GM12878 (cell line): ENCODE data around the gene PREP. TPM values are rescaled to one million over a fixed set of nuclear protein-coding genes. Genes with fewer than 3 reads are reported as not detected.

Experiments used
- ATAC-seq: fragments of 200-7000 bp; cut with Tn5 transposase; 3 replicates; pipeline ENCODE4 v1.9.1; 2020; ENCODE audit warnings: mild to moderate bottlenecking, moderate library complexity
- BruUV-seq: library from RNA; stranded (reverse); fragments of 400-500 nt; replicated peaks from 2 replicates; lab custom pipeline; 2021; lab: Mats Ljungman, UMichigan
- CTCF ChIA-PET: fragments of 300-600 bp; sonication (Branson Sonifier 250); formaldehyde crosslinking; extraction: SDS; loops from one replicate; lab custom pipeline; 2021; ENCODE audit warnings: inconsistent platforms; lab: Yijun Ruan, JAX
- POLR2A ChIA-PET: fragments of 350-600 bp; formaldehyde crosslinking; extraction: SDS; loops from one replicate; lab custom pipeline; 2021; ENCODE audit warnings: inconsistent platforms; lab: Charles Lee
- RAD21 ChIA-PET: fragments of 300-600 bp; sonication (Branson Sonifier 250); formaldehyde crosslinking; loops from one replicate; lab custom pipeline; 2023; ENCODE audit warnings: antibody characterized with exemption; ENCODE audit not compliant: unreplicated experiment; lab: Charles Lee
- SMC1A ChIA-PET: fragments of 300-600 bp; sonication (Branson Sonifier 250); formaldehyde crosslinking; loops from one replicate; lab custom pipeline; 2023; ENCODE audit not compliant: unreplicated experiment, uncharacterized antibody; lab: Charles Lee
- DNase-seq: peaks from one replicate; pipeline ENCODE4 v3.0.0-alpha.2; 2011; ENCODE audit warnings: low read depth, low spot score
- FAIRE-seq: peaks from 3 replicates; lab custom pipeline; 2011; peaks lifted over from hg19 to GRCh38; lab: Jason Lieb, UNC
- H2AFZ ChIP-seq: 2 replicates; pipeline ENCODE4 v1.6.0; 2011; ENCODE audit warnings: low read depth, low read length, control low read depth; ENCODE audit not compliant: control insufficient read depth
- H3K27ac ChIP-seq: 2 replicates; pipeline ENCODE4 v1.5.1; 2011; ENCODE audit warnings: control low read depth; ENCODE audit not compliant: control insufficient read depth, insufficient read depth
- H3K27me3 ChIP-seq, 2 experiments: replicated peaks in 1 of 2; 2 replicates each; pipeline versions ENCODE4 v1.6.0 to v1.6.1; 2011; ENCODE audit warnings: low read length in 1 of 2; ENCODE audit not compliant: control insufficient read depth in 2 of 2, insufficient read depth in 2 of 2
- H3K36me3 ChIP-seq, 2 experiments: 2 replicates each; pipeline ENCODE4 v1.5.1; 2011; ENCODE audit warnings: low read length in 1 of 2; ENCODE audit not compliant: control insufficient read depth in 2 of 2, insufficient read depth in 2 of 2
- H3K4me1 ChIP-seq: 2 replicates; pipeline ENCODE4 v1.6.1; 2011; ENCODE audit warnings: mild to moderate bottlenecking, low read length, moderate library complexity, mixed read lengths; ENCODE audit not compliant: control insufficient read depth, insufficient read depth
- H3K4me2 ChIP-seq: 2 replicates; pipeline ENCODE4 v1.6.0; 2011; ENCODE audit warnings: control low read depth; ENCODE audit not compliant: control insufficient read depth, insufficient read depth
- H3K4me3 ChIP-seq: fragments of 200-600 bp; sonication (generic); 2 replicates; pipeline ENCODE4 v1.5.1; 2016
- H3K79me2 ChIP-seq: 2 replicates; pipeline ENCODE4 v1.6.0; 2011; ENCODE audit warnings: low read length; ENCODE audit not compliant: control insufficient read depth, insufficient read depth
- H3K9ac ChIP-seq: 2 replicates; pipeline ENCODE4 v1.8.0; 2011; ENCODE audit warnings: low read length, control low read depth, mixed read lengths; ENCODE audit not compliant: control insufficient read depth, insufficient read depth
- H3K9me3 ChIP-seq: replicated peaks from 3 replicates; pipeline ENCODE4 v1.5.1; 2011; ENCODE audit warnings: mild to moderate bottlenecking, low read length; ENCODE audit not compliant: control insufficient read depth, insufficient read depth
- H4K20me1 ChIP-seq: 2 replicates; pipeline ENCODE4 v1.6.0; 2011; ENCODE audit not compliant: control insufficient read depth, insufficient read depth
- ATF7 ChIP-seq: fragments of 450-650 bp; IDR thresholded peaks from 2 replicates; pipeline ENCODE4 v1.6.1; 2016; ENCODE audit warnings: low read depth, mild to moderate bottlenecking
- CBFB ChIP-seq: IDR thresholded peaks from 2 replicates; pipeline ENCODE4 v1.6.1; 2016; ENCODE audit warnings: antibody characterized with exemption, low read depth
- CTCF ChIP-seq, 3 experiments: IDR thresholded peaks in 2 of 3; conservative IDR thresholded peaks in 1 of 3; 2 replicates each; pipeline ENCODE4 v1.5.1; 2011; ENCODE audit warnings: low read depth in 3 of 3, low read length in 3 of 3, mild to moderate bottlenecking in 3 of 3, control low read depth in 2 of 3, moderate library complexity in 2 of 3, inconsistent platforms in 1 of 3, mixed read lengths in 1 of 3; ENCODE audit not compliant: control insufficient read depth in 2 of 3, insufficient read depth in 1 of 3; ENCODE audit errors: extremely low read depth in 1 of 3
- HDAC6 ChIP-seq: fragments of 200-600 bp; sonication (generic); IDR thresholded peaks from one replicate; pipeline ENCODE4 v1.8.0; 2017; ENCODE audit warnings: antibody characterized with exemption; ENCODE audit not compliant: unreplicated experiment
- MAX ChIP-seq: IDR thresholded peaks from 2 replicates; pipeline ENCODE4 v1.6.1; 2012; ENCODE audit warnings: low read depth, low read length, improper control_type of control experiment
- MEF2B ChIP-seq: fragments of 450-650 bp; IDR thresholded peaks from 2 replicates; pipeline ENCODE4 v1.6.1; 2018; ENCODE audit warnings: mild to moderate bottlenecking, moderate library complexity; ENCODE audit not compliant: partially characterized antibody, poor library complexity, severe bottlenecking
- POLR2AphosphoS5 ChIP-seq: IDR thresholded peaks from 2 replicates; pipeline ENCODE4 v1.6.1; 2011; ENCODE audit warnings: mild to moderate bottlenecking, low read length, inconsistent platforms
- TCF3 ChIP-seq: IDR thresholded peaks from 2 replicates; pipeline ENCODE4 v1.6.1; 2012; ENCODE audit warnings: low read depth, mild to moderate bottlenecking, low read length, borderline replicate concordance; ENCODE audit not compliant: insufficient read depth
- ZNF24 ChIP-seq: fragments of 450-650 bp; IDR thresholded peaks from 2 replicates; pipeline ENCODE4 v1.6.1; 2017; ENCODE audit warnings: antibody characterized with exemption, mild to moderate bottlenecking
- WGBS: methylation state at CpG from one replicate; pipeline ENCODE4 v1.1.6; 2016; ENCODE audit warnings: low lambda C conversion rate; ENCODE audit not compliant: insufficient replicate concordance, insufficient coverage; ENCODE audit errors: missing lambda C conversion rate; 5-methylcytosine and 5-hydroxymethylcytosine counted together
- in situ Hi-C: fragments of 300-500 bp; cut with MboI; formaldehyde crosslinking; loops from 9 replicates; pipeline ENCODE4 v1.14.3; 2018; ENCODE audit warnings: mixed read lengths
- intact Hi-C: fragments of 100-400 bp; cut with micrococcal nuclease; formaldehyde crosslinking; loops from one replicate; pipeline ENCODE4 v1.14.2; 2022; ENCODE audit not compliant: unreplicated experiment
- polyA plus RNA-seq, 11 experiments: library from polyadenylated mRNA; depleted of rRNA in 4 of 11; unstranded in 6 of 11; stranded (reverse) in 5 of 11; fragments of >200 nt; fragmentation: Nextera tagmentation in 4 of 11; fragmentation: Illumina TruSeq in 1 of 11; extraction: Ambion mirVana in 4 of 11; extraction: Trizol in 1 of 11; gene quantifications; 1 replicate in 1 of 11; 2 replicates in 10 of 11; pipeline versions ENCODE4 v1.2.1 to v1.2.3, GENCODE V29; 2011 to 2016; ENCODE audit warnings: inconsistent platforms in 2 of 11, missing spikeins in 2 of 11, low read depth in 1 of 11
- total RNA-seq, 4 experiments: library from RNA; depleted of rRNA in 3 of 4; stranded (reverse); fragments of >200 nt in 3 of 4; fragmentation: Illumina TruSeq in 1 of 4; extraction: Trizol in 1 of 4; gene quantifications; 2 replicates each; pipeline versions ENCODE4 v1.2.1 to v1.2.3, GENCODE V29; 2013 to 2021
- TF ChIP-seq, protein P1 (sequence below): fragments of 450-650 bp; IDR thresholded peaks from 2 replicates; pipeline ENCODE4 v1.6.1; 2016; ENCODE audit warnings: mild to moderate bottlenecking
- TF ChIP-seq, protein P2 (sequence below): IDR thresholded peaks from 2 replicates; pipeline ENCODE4 v1.6.1; 2011; ENCODE audit warnings: borderline replicate concordance, low read depth, mild to moderate bottlenecking, moderate library complexity, mixed read lengths, low read length; ENCODE audit not compliant: insufficient read depth; ENCODE audit errors: extremely low read length

PREP gene
- total and polyA plus RNA-seq, 10 of the 15 experiments (the other 5 are each of a cell fraction or from before 2014, with no cell fraction given): 6.5 to 33.6 (median 18.1) TPM

DNA sequence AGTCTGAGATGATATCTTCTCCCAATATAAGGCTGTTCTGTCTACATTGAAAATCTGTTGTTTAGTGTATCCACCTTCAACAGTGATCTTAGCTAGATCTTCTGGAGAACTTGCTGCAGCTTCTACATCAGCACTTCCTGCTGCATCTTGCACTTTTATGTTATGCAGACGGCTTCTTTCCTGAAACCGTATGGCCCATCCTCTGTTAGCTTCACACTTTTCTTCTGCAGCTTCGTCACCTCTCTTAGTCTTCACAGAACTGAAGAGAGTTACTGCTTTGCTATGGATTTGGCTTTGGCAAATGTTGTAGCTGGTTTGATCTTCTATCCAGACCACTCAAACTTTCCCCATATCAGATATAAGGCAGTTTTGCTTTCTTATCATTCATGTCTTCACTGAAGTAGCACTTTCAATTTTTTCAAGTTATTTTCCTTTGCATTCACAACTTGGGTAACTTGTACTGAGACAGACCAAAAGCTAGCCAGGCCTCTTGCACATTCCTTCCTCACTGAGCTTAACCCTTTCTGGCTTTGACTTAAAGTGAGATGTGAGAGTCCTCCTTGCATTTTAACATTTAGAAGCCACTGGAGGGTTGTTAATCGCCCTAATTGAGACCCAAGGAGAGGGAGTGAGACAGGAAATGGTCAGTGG, 110.1 kb downstream of the PREP start:
- in situ Hi-C loops: no loop called here
- H3K27me3 ChIP-seq: no peaks in the 10 kb centered on the region
- CTCF ChIA-PET: interaction anchor here (0.7 to 1.4 kb wide), 2 partner anchors 8 to 9 kb away, joined by 3 read pairs; no protein-coding TSS in a partner anchor
- POLR2A ChIA-PET: interaction anchor here (0.7 kb wide), 1 partner anchor 899 kb away, joined by 3 read pairs; no protein-coding TSS in a partner anchor
- H2AFZ ChIP-seq: no peak overlapping the region
- H3K4me1 ChIP-seq: no peaks in the 10 kb centered on the region
- BruUV-seq: no TSS peak
- no peaks in the 10 kb centered on the region for H3K9me3 ChIP-seq
- H3K36me3 ChIP-seq: no peaks in the 10 kb centered on the region; a peak in 1 of 4 replicates
- SMC1A ChIA-PET: interaction anchor here (0.7 to 1.3 kb wide), 2 partner anchors 9 to 21 kb away, joined by 3 read pairs; no protein-coding TSS in a partner anchor
- ATAC-seq (no peak), FAIRE-seq (no peak), DNase-seq (no peak)
- no peak overlapping the region for H3K9ac ChIP-seq
- RAD21 ChIA-PET: no interaction called here
- intact Hi-C loops: no loop called here
- H3K4me3 ChIP-seq: no peak overlapping the region
- TF ChIP-seq POLR2AphosphoS5 (no peak), HDAC6 (no peak), ATF7 (no peak), MAX (no peak), CTCF (IDR thresholded peaks at IDR 0.05 in 2 of 3, conservative IDR thresholded peaks at IDR 0.05 in 1 of 3; ENCODE audit: control insufficient read depth in 2 of 3, extremely low read depth in 1 of 3, insufficient read depth in 1 of 3, low read depth in 3 of 3, low read length in 3 of 3) (no peak), MEF2B (no peak), TCF3 (no peak), ZNF24 (no peak), CBFB (no peak)
- TF ChIP-seq, protein P1, sequence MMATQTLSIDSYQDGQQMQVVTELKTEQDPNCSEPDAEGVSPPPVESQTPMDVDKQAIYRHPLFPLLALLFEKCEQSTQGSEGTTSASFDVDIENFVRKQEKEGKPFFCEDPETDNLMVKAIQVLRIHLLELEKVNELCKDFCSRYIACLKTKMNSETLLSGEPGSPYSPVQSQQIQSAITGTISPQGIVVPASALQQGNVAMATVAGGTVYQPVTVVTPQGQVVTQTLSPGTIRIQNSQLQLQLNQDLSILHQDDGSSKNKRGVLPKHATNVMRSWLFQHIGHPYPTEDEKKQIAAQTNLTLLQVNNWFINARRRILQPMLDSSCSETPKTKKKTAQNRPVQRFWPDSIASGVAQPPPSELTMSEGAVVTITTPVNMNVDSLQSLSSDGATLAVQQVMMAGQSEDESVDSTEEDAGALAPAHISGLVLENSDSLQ: no peak
- TF ChIP-seq, protein P2, sequence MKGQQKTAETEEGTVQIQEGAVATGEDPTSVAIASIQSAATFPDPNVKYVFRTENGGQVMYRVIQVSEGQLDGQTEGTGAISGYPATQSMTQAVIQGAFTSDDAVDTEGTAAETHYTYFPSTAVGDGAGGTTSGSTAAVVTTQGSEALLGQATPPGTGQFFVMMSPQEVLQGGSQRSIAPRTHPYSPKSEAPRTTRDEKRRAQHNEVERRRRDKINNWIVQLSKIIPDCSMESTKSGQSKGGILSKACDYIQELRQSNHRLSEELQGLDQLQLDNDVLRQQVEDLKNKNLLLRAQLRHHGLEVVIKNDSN: no peak
- WGBS: 85% methylated on average over 4 of the region's 4 CpGs
- H3K4me2 ChIP-seq: no peak overlapping the region
- H4K20me1 ChIP-seq: no peaks in the 10 kb centered on the region
- H3K79me2 ChIP-seq: no peaks in the 10 kb centered on the region
- H3K27ac ChIP-seq: no peak overlapping the region
